LNCaP clone FGC (cell line): Measurements from ENCODE around the gene COL9A3.

Source experiments
- DNase-seq: peaks from one replicate; pipeline ENCODE4 v3.0.0-alpha.2; 2011; ENCODE audit warnings: low read depth
- H3K4me3 ChIP-seq: 2 replicates; pipeline ENCODE4 v1.5.1; 2011; ENCODE audit warnings: mild to moderate bottlenecking, low read depth, low read length, control low read depth
- TF ChIP-seq, protein P1 (sequence below): IDR thresholded peaks from 2 replicates; pipeline ENCODE4 v1.5.1; 2012; ENCODE audit warnings: mild to moderate bottlenecking; ENCODE audit not compliant: control insufficient read depth, insufficient read depth; ENCODE audit errors: extremely low read depth

Gene COL9A3

DNA sequence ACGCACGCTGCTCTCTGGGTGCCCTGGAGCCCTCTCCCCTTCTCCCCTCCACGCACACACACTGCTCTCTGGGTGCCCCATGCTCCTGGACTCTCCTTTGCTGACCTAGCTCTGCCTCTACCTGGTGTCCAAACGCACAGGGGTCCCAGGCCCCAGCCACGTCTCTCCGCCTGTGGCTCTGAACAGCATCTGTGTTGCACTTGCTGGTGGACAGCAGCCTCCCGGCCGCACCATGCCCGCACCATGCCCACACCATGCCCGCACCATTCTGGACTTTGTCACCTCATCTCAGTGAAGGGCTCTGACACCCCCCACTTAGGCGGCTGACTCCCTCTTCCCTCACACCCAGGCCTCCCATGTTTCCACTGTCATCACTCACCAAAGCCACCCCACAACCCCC is 23.0 kb downstream of the COL9A3 start:
- H3K4me3 ChIP-seq = no peak overlapping the region
- TF ChIP-seq, protein P1, sequence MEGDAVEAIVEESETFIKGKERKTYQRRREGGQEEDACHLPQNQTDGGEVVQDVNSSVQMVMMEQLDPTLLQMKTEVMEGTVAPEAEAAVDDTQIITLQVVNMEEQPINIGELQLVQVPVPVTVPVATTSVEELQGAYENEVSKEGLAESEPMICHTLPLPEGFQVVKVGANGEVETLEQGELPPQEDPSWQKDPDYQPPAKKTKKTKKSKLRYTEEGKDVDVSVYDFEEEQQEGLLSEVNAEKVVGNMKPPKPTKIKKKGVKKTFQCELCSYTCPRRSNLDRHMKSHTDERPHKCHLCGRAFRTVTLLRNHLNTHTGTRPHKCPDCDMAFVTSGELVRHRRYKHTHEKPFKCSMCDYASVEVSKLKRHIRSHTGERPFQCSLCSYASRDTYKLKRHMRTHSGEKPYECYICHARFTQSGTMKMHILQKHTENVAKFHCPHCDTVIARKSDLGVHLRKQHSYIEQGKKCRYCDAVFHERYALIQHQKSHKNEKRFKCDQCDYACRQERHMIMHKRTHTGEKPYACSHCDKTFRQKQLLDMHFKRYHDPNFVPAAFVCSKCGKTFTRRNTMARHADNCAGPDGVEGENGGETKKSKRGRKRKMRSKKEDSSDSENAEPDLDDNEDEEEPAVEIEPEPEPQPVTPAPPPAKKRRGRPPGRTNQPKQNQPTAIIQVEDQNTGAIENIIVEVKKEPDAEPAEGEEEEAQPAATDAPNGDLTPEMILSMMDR = no peak
- no peak for DNase-seq

DNA sequence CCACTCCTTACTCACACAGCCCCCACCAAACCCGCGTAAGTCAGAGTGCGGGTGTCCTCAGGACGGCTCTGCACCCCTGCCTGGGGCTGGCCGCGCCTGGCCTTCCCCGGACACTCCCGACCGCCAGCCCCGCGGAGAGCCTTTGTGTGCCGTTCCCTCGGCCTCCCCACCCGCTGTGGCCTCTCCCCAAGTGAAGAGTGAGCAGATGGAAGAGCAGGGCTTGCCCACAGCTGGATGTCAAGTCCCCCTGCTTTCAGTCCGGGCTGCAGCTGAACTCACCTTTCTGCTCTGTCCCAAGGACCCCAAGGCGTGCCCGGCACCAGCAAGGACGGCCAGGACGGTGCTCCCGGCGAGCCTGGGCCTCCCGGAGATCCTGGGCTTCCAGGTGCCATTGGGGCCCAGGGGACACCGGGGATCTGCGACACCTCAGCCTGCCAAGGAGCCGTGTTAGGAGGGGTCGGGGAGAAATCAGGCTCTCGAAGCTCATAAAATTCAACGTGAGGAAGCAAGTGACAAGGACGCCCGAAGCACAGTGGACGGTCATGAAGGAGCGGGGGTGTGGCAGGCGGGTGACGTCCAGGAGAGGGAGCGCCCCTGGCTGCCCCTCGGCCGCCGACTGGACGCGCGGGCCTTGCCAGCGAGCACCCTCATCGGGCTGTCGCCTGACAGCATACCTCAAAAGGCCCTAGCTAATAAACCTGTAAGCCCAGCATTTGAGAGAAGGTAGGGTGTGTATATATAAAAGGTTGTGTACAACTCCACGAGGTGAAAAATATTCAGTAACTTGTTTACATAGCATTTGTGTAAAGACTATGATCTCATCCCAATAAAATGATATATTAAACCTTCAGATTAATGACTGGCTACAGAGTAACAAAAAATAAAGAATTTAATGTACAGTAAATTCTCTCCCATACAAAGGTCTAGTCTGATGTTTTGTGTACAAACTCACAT is 23.7 kb downstream of the COL9A3 start:
- TF ChIP-seq, protein P1 = 0 out of 2 replicates have a peak, but pooled peaks have one; percentile 9
- peak; percentile 71 for DNase-seq
- no peak overlapping the region for H3K4me3 ChIP-seq

DNA sequence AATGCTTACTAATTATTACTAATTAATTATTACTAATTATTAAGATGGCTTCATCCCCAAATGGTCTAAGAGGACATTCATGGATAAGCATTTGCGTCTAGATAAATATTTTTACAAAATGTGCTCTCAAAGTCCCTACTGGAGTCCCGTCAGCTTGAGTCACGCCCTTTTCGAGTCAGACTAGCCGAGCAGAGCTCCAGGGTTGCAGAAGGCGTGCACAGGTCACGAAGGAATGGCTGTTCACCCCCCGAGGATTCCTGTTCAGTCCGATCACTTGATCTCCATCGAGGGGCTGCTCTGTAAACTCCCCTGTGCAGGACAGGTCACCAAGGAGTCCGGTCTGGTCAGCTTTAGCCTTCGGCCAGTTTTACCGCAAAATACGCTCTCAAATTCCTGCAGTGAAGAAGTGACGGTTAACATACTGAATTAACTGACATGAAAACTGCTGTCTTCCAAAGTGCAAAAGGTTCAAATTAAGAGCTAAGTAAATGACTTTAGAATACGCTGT is 24.9 kb downstream of the COL9A3 start:
- DNase-seq = no peak
- no peak overlapping the region for H3K4me3 ChIP-seq
- TF ChIP-seq, protein P1 = no peak

DNA sequence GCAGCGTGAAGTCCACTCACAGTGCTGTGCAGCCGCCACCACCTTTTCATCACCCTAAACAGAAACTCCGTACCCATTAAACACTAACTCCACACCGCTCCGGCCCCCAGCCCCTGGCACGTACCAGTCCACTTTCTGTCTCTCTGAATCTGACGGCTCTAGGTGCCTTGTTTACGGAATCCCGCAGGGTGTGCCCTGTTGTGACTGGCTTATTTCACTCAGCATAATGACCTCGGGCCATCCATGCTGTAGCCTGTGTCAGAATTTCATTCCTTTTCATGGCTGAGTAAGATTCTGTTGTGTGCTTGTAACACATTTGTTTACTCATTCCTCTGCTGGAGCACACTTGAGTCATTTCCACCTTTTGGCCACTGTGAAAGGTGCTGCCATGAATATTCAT is 26.8 kb downstream of the COL9A3 start:
- TF ChIP-seq, protein P1 = no peak
- H3K4me3 ChIP-seq = no peak overlapping the region
- DNase-seq = no peak

DNA sequence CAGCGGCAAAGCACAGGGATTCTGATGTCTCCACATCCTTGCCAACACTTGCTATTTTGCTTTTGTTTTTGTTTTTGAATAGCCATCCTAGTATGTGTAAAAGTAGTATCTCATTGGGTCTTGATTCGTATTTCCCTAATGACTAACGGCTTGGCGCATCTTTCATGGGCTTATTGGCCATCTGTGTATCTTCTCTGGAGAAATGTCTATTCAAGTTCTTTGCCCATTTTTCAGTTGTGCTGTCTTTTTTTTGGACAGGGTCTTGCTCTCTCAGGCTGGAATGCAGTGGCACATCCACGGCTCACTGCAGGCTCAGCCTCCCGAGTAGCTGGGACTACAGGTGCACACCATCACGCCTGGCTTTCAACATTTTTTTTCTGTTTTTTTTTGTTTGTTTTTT is 27.3 kb downstream of the COL9A3 start:
- no peak overlapping the region for H3K4me3 ChIP-seq
- DNase-seq = no peak
- TF ChIP-seq, protein P1 = no peak

DNA sequence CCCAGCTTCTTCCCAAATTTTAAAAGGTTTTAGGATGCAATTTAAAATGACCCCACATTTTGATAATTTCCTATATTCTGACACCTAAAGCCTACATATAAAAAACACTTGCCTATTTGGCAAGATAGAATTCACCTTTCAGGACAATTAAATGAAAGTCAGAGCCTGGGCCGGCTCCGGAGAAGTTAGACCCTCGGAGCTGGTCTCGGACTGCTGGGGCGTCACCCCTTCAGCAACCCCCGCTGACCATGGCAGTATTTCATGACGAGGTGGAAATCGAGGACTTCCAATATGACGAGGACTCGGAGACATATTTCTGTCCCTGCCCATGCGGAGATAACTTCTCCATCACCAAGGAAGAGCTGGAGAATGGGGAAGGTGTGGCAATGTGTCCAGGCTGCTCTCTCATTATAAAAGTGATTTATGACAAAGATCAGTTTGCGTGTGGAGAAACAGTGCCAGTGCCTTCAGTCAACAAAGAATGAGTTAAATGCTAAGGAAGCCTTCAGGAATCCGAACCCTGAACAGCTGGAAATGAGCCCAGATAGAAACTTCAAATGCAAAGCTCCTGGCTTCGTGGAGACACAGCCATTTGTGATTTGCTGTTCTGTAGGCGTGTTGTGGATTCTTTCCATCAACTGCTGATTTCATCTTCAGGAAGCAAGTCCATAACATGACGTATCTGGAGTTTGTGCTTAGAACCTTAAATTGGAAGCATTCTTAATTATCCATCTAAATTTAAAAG is 28.7 kb downstream of the COL9A3 start:
- peak; percentile 30 for DNase-seq
- TF ChIP-seq, protein P1 = no peak
- no peak overlapping the region for H3K4me3 ChIP-seq
